Lower lobe of right lung (tissue), 2 donors: ENCODE measurements around the gene MSN. TPM values are rescaled to one million over a fixed set of nuclear protein-coding genes. Genes with fewer than 3 reads are reported as not detected.
A peak's percentile ranks its signal among the peaks of the same experiment; 100 is the strongest.

Experiments used
- ATAC-seq, 2 donors: fragments of 200-7000 bp; cut with Tn5 transposase; one replicate each; pipeline ENCODE4 v1.9.1; 2020 to 2022; ENCODE audit warnings: mild to moderate bottlenecking in 2 of 2, moderate library complexity in 2 of 2
- DNase-seq: peaks from one replicate; pipeline ENCODE4 v3.0.0-alpha.2; 2020
- H3K27ac ChIP-seq: fragments of 200-600 bp; one replicate; pipeline ENCODE4 v1.8.0; 2022
- H3K27me3 ChIP-seq: fragments of 200-600 bp; one replicate; pipeline ENCODE4 v1.8.0; 2022; ENCODE audit warnings: low read depth
- H3K36me3 ChIP-seq: fragments of 200-600 bp; one replicate; pipeline ENCODE4 v1.8.0; 2022; ENCODE audit warnings: mild to moderate bottlenecking
- H3K4me1 ChIP-seq: fragments of 200-600 bp; one replicate; pipeline ENCODE4 v1.8.0; 2022
- H3K4me3 ChIP-seq: fragments of 200-600 bp; one replicate; pipeline ENCODE4 v1.8.0; 2022; ENCODE audit warnings: mild to moderate bottlenecking
- H3K9me3 ChIP-seq: fragments of 200-600 bp; one replicate; pipeline ENCODE4 v1.8.0; 2022
- CTCF ChIP-seq: fragments of 200-600 bp; IDR thresholded peaks from one replicate; pipeline ENCODE4 v1.8.0; 2022; ENCODE audit warnings: antibody characterized with exemption, mild to moderate bottlenecking
- intact Hi-C: fragments of 100-400 bp; cut with DNase I; formaldehyde crosslinking; loops from one replicate; pipeline ENCODE4 v1.11.0; 2022
- total RNA-seq: library from RNA; stranded (reverse); fragmentation: NEBNext Ultra II Directional; extraction: Animal tissue kit (Norgen Biotek cat#: 25700); gene quantifications from one replicate; pipeline ENCODE4 v1.2.1, GENCODE V29; 2021
- donor health status: DM: no; HTN: yes; CAD: no; lungs with severe emphysema.

Gene MSN
- total RNA-seq, 1 donor from 2014 or later: 419 TPM

GRCh38 chrX:65706041-65706828 is 38.8 kb downstream of the MSN start:
- Histone ChIP-seq H3K36me3 (no peaks in the 10 kb centered on the region), H3K9me3 (no peaks in the 10 kb centered on the region), H3K27me3 (no peaks in the 10 kb centered on the region), H3K4me3 (no peak overlapping the region), H3K4me1 (peaks cover 51% of the 10 kb centered on the region), H3K27ac (peak overlapping the region; percentile 68)
- no peak for TF ChIP-seq CTCF
- intact Hi-C loops: no loop called here
- ATAC-seq (peak; percentile 78 to 89), DNase-seq (no peak)

- no peak overlapping the region for H3K4me3 ChIP-seq
- H3K27me3 ChIP-seq: no peaks in the 10 kb centered on the region
- ATAC-seq: no peak
- peak overlapping the region; percentile 68 for H3K27ac ChIP-seq
- intact Hi-C loops: no loop called here
- DNase-seq: no peak
- H3K36me3 ChIP-seq: no peaks in the 10 kb centered on the region
- no peaks in the 10 kb centered on the region for H3K9me3 ChIP-seq
- no peak for TF ChIP-seq CTCF
- H3K4me1 ChIP-seq: peaks cover 44% of the 10 kb centered on the region
Observed at GRCh38 chrX:65707151-65707550, 39.7 kb downstream of the MSN start.

- H3K4me3 ChIP-seq: no peak overlapping the region
- no peaks in the 10 kb centered on the region for H3K27me3 ChIP-seq
- no peak for TF ChIP-seq CTCF
- H3K27ac ChIP-seq: no peak overlapping the region
- ATAC-seq (peak in 1 of 2 donors; percentile 31), DNase-seq (no peak)
- no peaks in the 10 kb centered on the region for H3K9me3 ChIP-seq
- intact Hi-C loops: no loop called here
- peaks cover 35% of the 10 kb centered on the region for H3K4me1 ChIP-seq
- peaks cover 5% of the 10 kb centered on the region for H3K36me3 ChIP-seq
Observed at GRCh38 chrX:65712005-65712806, 44.8 kb downstream of the MSN start.

GRCh38 chrX:65718538-65718937 is 51.1 kb downstream of the MSN start:
- Histone ChIP-seq H3K36me3 (peaks cover 39% of the 10 kb centered on the region), H3K4me1 (peaks cover 55% of the 10 kb centered on the region), H3K9me3 (no peaks in the 10 kb centered on the region), H3K27ac (no peak overlapping the region), H3K27me3 (no peaks in the 10 kb centered on the region), H3K4me3 (no peak overlapping the region)
- TF ChIP-seq CTCF: no peak
- ATAC-seq: no peak
- intact Hi-C loops: no loop called here
- no peak for DNase-seq

- H3K4me3 ChIP-seq: no peak overlapping the region
- H3K27ac ChIP-seq: no peak overlapping the region
- ATAC-seq (peak; percentile 46 to 48), DNase-seq (no peak)
- TF ChIP-seq CTCF: no peak
- H3K9me3 ChIP-seq: no peaks in the 10 kb centered on the region
- intact Hi-C loops: no loop called here
- H3K4me1 ChIP-seq: peaks cover 37% of the 10 kb centered on the region
- no peaks in the 10 kb centered on the region for H3K27me3 ChIP-seq
- H3K36me3 ChIP-seq: peaks cover 42% of the 10 kb centered on the region
Observed at GRCh38 chrX:65720381-65720964, 53.0 kb downstream of the MSN start.
